IPS-NIHi11 (cell line): Measurements from ENCODE around the gene TMEM239.
"Not testable (repeated sequence)": the region's sequence is repeated elsewhere in the genome, so short reads cannot be mapped to it uniquely, and the experiment has no call there.

Source experiments
- DNase-seq: peaks from one replicate; pipeline ENCODE4 v3.0.0; 2012; ENCODE audit warnings: mixed read lengths, low spot score

Gene TMEM239

DNA sequence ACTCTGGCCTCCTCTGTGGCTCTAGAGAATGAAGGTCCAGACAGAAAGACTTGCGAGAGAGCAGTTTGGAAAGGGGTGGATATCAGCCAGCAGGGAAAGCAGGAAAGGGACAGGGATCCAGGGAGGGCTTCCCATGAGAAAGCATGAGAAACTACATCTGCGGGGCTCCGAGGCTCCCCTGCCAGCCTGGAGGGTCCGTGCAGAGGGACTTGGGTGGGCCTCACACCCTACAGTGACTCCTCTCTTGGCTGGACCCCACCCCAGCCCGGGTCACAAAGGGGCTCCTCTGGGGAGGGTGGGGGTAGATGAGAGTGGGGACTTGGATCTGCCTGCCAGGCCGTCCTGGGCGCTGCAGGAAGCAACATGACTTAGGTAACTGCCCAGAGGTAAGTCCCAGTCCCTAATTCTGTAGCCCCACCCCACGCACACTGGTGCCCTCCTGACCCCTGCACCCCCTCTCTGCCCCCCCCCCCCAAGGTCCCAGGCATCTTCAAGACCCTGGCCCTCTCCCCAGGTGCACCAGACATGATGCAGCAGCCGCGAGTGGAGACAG lies at the start of gene TMEM239:
TSS of gene TMEM239 (plus strand) at position 335 of the 553 bp plus-strand sequence. CDS start at position 526, 191 bp downstream.
- DNase-seq: no peak

DNA sequence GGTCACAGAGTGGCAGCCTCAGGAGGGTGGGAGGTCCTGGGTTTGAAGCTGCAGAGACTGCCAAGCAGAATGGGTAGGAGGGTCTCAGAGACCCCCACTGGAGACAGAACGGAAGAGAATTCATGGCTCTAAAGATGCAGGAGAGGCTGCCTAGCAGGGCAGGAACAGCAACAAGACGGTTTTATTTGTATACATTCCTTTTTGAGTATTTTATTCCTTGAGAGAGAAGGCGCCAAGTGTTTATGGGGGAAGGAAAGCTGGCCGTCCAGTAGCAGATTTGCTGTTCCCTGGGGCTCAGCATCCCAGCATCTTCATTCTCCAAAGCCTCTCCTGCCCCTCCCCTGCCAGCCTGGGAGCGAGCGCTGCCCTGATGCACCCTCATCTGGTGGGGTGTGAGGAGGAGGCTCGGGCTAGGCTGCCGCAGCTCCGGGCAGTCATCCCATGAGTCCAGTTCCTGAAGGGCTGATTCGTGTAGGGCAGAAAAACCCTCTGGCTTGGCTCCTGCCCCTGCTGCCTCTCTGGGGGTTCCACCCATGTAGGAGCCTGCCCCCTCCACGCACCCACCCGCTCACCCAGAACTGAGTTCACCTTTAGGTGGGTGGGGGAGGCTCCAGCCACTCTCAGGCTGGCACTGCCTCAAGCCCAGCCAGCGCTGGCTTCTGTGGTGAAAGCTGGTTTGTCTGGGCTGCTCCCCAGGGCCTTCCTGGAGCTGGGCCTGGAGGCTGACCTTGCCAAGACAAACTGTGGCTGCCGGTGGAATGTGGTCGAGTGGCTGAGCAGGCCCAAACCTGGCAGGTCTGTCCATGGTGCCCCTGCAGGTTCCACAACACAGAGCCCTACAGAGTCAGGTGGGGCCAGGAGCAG lies 48.2 kb upstream of the TMEM239 start:
- peak; percentile 59 for DNase-seq

- no peak for DNase-seq
Observed at GRCh38 chr20:2768632-2769015, 47.5 kb upstream of the TMEM239 start.

- not testable (repeated sequence) for DNase-seq
Observed at GRCh38 chr20:2770091-2770490, 46.1 kb upstream of the TMEM239 start.

DNA sequence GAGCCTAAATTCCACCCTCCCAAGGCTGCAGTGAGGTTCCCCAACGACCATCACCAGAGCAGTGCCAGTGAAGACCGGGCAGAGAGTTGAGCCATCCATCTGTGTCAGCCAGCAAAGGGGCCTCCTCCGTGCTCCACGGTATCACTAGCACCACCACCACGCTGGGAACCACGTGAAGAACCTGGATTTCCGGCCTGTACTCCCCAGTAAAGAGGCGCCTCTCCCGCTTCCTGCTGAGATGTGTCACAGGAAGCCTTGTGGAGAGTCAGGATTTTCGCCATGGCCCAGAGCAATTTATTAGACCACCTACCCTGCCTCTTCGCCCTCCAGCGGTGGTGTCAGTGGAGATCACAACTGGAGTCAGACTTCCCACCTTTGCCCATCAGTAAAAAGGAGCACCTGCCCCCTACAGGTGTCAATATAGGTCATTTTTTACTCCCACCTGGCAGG lies 44.5 kb upstream of the TMEM239 start:
- DNase-seq: peak; percentile 35

- no peak for DNase-seq
Observed at GRCh38 chr20:2773812-2774211, 42.4 kb upstream of the TMEM239 start.

GRCh38 chr20:2775139-2775538 lies 41.0 kb upstream of the TMEM239 start:
- no peak for DNase-seq

DNA sequence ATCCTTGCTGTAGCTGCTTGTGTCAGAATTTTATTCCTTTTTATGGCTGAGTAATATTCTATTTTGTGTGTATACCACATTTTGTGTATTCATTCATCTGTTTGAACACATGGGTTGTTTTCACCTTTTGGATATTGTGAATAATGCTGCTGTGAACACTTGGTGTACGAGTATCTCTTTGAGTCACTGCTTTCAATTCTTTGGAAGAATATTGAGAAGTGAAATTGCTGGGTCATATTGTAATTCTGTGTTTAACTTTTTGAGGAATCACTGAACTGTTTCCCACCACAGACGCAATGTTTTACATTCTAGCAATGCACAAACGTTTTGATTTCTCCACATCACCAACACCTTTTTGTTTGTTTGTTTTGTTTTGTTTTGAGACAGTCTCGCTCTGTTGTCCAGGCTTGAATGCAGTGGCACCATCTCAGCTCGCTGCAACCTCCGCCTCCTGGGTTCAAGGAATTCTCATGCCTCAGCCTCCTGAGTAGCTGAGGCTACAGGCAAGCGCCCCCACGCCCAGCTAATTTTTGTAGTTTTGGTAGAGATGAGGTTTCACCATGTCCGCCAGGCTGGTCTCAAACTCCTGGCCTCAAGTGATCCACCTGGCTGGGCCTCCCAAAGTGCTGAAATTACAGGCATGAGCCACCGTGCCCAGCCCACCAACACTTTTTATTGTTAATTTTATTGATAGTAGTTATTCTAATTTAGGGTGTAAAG lies 37.4 kb upstream of the TMEM239 start:
- DNase-seq: no peak

- peak; percentile 12 for DNase-seq
Observed at GRCh38 chr20:2780948-2781347, 35.2 kb upstream of the TMEM239 start.

GRCh38 chr20:2783908-2784566 lies 32.1 kb upstream of the TMEM239 start:
- DNase-seq: no peak

- no peak for DNase-seq
Observed at GRCh38 chr20:2793471-2793870, 22.7 kb upstream of the TMEM239 start.

DNA sequence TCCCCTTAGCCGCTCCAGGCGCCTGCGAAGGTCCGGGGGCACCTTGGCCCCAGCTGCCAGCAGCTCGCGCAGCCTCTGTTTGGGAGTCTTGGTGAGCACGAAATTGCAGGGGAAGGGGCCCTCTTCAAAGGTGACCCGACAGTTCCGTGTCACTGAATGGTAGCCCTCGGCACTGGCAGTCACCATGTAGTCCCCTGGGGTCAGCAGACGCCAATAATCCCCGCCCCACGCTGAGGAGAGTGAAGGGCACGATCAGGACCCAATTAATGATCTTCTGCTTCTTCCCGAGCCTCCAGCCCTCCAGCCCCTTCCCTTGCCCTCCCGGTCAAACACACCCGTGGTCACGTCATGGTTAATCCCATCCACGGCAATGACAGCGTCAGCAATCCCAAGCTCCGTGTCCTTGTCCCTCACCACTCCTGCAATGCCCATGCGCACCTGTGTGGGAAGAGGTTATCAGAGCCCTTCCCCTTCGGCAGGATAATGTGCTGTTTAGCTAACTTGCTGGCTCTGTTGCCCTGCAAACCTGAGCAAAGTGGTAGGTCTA lies 21.9 kb upstream of the TMEM239 start:
- DNase-seq: no peak

- no peak for DNase-seq
Observed at GRCh38 chr20:2794866-2795447, 21.2 kb upstream of the TMEM239 start.

GRCh38 chr20:2795451-2795850 lies 20.7 kb upstream of the TMEM239 start:
- DNase-seq: no peak

- no peak for DNase-seq
Observed at GRCh38 chr20:2796011-2796660, 20.0 kb upstream of the TMEM239 start.

- DNase-seq: no peak
Observed at GRCh38 chr20:2797136-2797983, 18.8 kb upstream of the TMEM239 start.

- DNase-seq: no peak
Observed at GRCh38 chr20:2798095-2798805, 17.9 kb upstream of the TMEM239 start.

DNA sequence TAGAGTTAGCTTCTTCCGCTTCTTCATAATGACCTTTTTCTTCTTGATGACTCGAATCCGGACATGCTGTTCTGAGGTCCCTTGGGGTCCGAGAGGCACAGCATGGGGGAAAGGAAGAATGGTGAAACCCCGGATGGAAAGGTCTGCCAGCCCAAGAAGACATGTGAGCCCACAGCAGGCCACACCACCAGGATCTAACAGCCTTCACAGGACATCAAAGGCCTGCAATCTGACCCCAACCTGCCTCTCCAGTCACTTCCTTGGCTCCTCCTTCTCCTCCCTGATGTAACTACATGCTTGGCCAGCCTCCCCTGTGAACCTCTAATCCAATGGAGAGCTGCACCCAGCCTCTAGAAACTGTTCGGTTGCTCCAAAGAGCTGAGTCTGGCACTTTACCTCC lies 17.4 kb upstream of the TMEM239 start:
- DNase-seq: peak; percentile 84

- no peak for DNase-seq
Observed at GRCh38 chr20:2799271-2799670, 16.9 kb upstream of the TMEM239 start.
